Measurements from ENCODE around the gene AKR1C1.
"Not testable (repeated sequence)": the region's sequence is repeated elsewhere in the genome, so short reads cannot be mapped to it uniquely, and the experiment has no call there.

AKR1C1 gene

GRCh38 chr10:5018671-5019277, 55.6 kb downstream of the AKR1C1 start:
- not testable (repeated sequence) for DNase-seq (ENCODE audit: low spot score)

- not testable (repeated sequence) for DNase-seq (ENCODE audit: low spot score)
Measured at GRCh38 chr10:5019770-5020612, 56.8 kb downstream of the AKR1C1 start.

GRCh38 chr10:5021624-5022290, 58.5 kb downstream of the AKR1C1 start:
- DNase-seq (ENCODE audit: low spot score) = not testable (repeated sequence)

GRCh38 chr10:5023177-5023805, 60.1 kb downstream of the AKR1C1 start:
- DNase-seq (ENCODE audit: low spot score) = no peak

- DNase-seq (ENCODE audit: low spot score) = not testable (repeated sequence)
Measured at GRCh38 chr10:5025461-5025881, 62.3 kb downstream of the AKR1C1 start.

- DNase-seq (ENCODE audit: low spot score) = no peak
Measured at GRCh38 chr10:5030989-5031388, 67.8 kb downstream of the AKR1C1 start.

- not testable (repeated sequence) for DNase-seq (ENCODE audit: low spot score)
Measured at GRCh38 chr10:5031588-5031987, 68.4 kb downstream of the AKR1C1 start.

- DNase-seq (ENCODE audit: low spot score) = not testable (repeated sequence)
Measured at GRCh38 chr10:5032444-5032843, 69.2 kb downstream of the AKR1C1 start.

Data from pons (tissue), 1 donor.